ENCODE data around the gene SCAMP4. TPM values are rescaled to one million over a fixed set of nuclear protein-coding genes. Genes with fewer than 3 reads are reported as not detected.

Gene SCAMP4
- total and polyA plus RNA-seq, 9 of the 15 experiments (the other 6 are each of a cell fraction or from before 2014, with no cell fraction given) = 0.81 to 45.9 (median 12.8) TPM

DNA sequence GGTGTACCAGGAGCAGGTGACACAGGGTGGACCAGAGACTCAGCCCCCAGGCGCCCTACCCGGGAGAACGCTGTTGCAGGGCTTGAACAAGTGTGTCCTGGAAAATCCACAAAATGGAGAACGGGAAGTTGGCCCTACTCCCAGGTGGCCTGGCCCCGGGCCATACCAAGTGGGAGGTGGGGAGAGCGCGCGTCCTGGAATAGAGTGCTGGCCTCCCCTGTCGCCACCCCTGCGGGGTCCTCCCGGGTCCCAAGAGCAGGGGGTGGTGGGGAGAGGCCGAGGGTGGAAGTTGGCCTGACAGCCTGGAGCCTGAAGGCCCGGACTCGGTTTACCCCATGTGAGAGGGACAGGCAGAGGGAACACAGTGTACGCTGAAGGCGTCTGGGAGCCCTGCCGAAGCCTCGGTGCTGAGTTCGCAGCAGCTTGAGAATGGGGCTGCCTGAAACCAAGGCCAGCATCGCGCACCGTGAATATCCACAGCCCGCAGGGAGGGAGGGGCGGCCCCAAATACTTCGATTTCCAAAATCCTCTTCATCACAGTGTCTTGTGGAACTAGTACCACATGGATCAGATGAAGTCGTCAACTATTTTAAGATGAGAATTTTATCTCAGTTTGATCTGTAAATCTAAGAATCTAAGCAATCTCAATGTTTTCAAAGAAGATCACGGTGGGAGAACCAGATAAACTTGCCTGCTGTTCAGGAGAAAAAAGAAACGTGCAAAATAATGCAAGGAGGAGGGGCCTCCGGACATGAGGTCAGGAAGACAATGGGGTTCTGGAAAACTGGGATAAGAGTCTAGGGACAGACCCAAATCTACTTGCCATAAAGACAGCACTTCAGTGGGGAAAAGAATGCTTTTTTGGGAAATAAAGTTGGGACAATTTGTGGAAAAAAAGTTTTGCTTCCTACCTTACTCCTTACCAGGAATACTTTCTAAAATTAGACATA lies 31.4 kb upstream of the SCAMP4 start (continued):
- TF ChIP-seq, protein P1, sequence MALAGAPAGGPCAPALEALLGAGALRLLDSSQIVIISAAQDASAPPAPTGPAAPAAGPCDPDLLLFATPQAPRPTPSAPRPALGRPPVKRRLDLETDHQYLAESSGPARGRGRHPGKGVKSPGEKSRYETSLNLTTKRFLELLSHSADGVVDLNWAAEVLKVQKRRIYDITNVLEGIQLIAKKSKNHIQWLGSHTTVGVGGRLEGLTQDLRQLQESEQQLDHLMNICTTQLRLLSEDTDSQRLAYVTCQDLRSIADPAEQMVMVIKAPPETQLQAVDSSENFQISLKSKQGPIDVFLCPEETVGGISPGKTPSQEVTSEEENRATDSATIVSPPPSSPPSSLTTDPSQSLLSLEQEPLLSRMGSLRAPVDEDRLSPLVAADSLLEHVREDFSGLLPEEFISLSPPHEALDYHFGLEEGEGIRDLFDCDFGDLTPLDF (CRISPR knock-in tag; IDR thresholded peaks at IDR 0.05) = no peak
- TF ChIP-seq RAD51 (IDR thresholded peaks at IDR 0.05; ENCODE audit: borderline replicate concordance, low read depth) (no peak), ZNF644 (tag; IDR thresholded peaks at IDR 0.05; ENCODE audit: low read depth) (no peak), MBD2 (IDR thresholded peaks at IDR 0.05; ENCODE audit: borderline replicate concordance, low read depth) (no peak; the same call in 1 of the 2 replicates), ZNF77 (CRISPR knock-in tag; IDR thresholded peaks at IDR 0.05) (no peak), L3MBTL2 (IDR thresholded peaks at IDR 0.05) (0 out of 2 replicates have a peak, but pooled peaks have one; percentile 6), XRCC3 (IDR thresholded peaks at IDR 0.05) (no peak), SNRNP70 (optimal IDR thresholded peaks at IDR 0.05; ENCODE audit: low read depth, low read length) (no peak), FOXK1 (CRISPR knock-in tag; IDR thresholded peaks at IDR 0.05; ENCODE audit: borderline replicate concordance) (no peak), ETV6 (IDR thresholded peaks at IDR 0.05; ENCODE audit: borderline replicate concordance in 1 of 2, low read depth in 2 of 2, low read length in 1 of 2) (no peak), ETV6 (CRISPR knock-in tag; IDR thresholded peaks at IDR 0.05; ENCODE audit: borderline replicate concordance) (no peak), ZNF212 (CRISPR knock-in tag; IDR thresholded peaks at IDR 0.05) (no peak), RBM39 (optimal IDR thresholded peaks at IDR 0.05; ENCODE audit: low read depth, low read length) (no peak), NR1H2 (CRISPR knock-in tag; IDR thresholded peaks at IDR 0.05) (no peak), ESRRB (CRISPR knock-in tag; IDR thresholded peaks at IDR 0.05; ENCODE audit: borderline replicate concordance) (no peak), SP2 (IDR thresholded peaks at IDR 0.05; ENCODE audit: extremely low read depth, low read depth, low read length, poor library complexity, severe bottlenecking) (no peak), CHD1 (IDR thresholded peaks at IDR 0.05; ENCODE audit: low read length) (no peak), ZC3H8 (IDR thresholded peaks at IDR 0.05) (no peak)
- TF ChIP-seq, protein P2, sequence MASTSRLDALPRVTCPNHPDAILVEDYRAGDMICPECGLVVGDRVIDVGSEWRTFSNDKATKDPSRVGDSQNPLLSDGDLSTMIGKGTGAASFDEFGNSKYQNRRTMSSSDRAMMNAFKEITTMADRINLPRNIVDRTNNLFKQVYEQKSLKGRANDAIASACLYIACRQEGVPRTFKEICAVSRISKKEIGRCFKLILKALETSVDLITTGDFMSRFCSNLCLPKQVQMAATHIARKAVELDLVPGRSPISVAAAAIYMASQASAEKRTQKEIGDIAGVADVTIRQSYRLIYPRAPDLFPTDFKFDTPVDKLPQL (IDR thresholded peaks at IDR 0.05; ENCODE audit: extremely low read depth, insufficient read length) = no peak
- TF ChIP-seq, protein P3, sequence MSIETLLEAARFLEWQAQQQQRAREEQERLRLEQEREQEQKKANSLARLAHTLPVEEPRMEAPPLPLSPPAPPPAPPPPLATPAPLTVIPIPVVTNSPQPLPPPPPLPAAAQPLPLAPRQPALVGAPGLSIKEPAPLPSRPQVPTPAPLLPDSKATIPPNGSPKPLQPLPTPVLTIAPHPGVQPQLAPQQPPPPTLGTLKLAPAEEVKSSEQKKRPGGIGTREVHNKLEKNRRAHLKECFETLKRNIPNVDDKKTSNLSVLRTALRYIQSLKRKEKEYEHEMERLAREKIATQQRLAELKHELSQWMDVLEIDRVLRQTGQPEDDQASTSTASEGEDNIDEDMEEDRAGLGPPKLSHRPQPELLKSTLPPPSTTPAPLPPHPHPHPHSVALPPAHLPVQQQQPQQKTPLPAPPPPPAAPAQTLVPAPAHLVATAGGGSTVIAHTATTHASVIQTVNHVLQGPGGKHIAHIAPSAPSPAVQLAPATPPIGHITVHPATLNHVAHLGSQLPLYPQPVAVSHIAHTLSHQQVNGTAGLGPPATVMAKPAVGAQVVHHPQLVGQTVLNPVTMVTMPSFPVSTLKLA (conservative IDR thresholded peaks at IDR 0.05) = peak in 1 of 2 experiments; percentile 39; a peak in 1 of 4 replicates
- TF ChIP-seq, protein P4, sequence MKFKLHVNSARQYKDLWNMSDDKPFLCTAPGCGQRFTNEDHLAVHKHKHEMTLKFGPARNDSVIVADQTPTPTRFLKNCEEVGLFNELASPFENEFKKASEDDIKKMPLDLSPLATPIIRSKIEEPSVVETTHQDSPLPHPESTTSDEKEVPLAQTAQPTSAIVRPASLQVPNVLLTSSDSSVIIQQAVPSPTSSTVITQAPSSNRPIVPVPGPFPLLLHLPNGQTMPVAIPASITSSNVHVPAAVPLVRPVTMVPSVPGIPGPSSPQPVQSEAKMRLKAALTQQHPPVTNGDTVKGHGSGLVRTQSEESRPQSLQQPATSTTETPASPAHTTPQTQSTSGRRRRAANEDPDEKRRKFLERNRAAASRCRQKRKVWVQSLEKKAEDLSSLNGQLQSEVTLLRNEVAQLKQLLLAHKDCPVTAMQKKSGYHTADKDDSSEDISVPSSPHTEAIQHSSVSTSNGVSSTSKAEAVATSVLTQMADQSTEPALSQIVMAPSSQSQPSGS (CRISPR knock-in tag; IDR thresholded peaks at IDR 0.05) = no peak
- TF ChIP-seq, protein P5, sequence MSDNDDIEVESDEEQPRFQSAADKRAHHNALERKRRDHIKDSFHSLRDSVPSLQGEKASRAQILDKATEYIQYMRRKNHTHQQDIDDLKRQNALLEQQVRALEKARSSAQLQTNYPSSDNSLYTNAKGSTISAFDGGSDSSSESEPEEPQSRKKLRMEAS (CRISPR knock-in tag; IDR thresholded peaks at IDR 0.05) = no peak
- TF ChIP-seq, protein P6, sequence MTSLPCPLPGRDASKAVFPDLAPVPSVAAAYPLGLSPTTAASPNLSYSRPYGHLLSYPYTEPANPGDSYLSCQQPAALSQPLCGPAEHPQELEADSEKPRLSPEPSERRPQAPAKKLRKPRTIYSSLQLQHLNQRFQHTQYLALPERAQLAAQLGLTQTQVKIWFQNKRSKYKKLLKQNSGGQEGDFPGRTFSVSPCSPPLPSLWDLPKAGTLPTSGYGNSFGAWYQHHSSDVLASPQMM (CRISPR knock-in tag; IDR thresholded peaks at IDR 0.05) = no peak

Measured in K562 (cell line).